ENCODE measurements around the gene TSEN54.
A peak's percentile ranks its signal among the peaks of the same experiment; 100 is the strongest.

The TSEN54 gene

DNA sequence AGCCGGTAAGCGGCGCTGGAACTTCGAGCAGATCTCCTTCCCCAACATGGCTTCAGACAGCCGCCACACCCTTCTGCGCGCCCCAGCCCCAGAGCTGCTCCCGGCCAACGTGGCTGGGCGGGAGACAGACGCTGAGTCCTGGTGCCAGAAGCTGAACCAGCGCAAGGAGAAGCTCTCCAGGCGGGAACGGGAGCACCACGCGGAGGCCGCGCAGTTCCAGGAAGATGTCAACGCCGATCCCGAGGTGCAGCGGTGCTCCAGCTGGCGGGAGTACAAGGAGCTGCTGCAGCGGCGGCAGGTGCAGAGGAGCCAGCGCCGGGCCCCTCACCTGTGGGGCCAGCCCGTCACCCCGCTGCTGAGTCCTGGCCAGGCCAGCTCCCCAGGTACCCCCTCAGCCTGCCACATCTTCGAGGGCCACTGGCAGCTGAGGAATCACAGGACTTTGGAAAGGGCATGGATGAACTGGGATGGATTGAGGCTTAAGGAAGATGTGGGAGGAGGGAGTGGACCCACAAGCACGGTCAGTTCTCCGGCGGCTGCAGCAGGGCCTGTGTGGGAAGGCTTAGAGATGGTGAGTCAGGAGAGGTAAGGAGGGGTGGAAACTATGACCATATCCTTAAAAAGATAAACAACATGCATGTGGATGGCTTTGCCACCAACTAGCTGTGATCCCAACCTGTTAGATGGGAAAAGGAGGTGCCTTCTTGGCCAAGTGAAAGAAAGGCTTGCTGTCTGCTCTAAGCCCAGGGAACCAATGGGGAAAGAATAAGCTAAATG is 5.8 kb downstream of the TSEN54 start:
- no peak for DNase-seq

DNA sequence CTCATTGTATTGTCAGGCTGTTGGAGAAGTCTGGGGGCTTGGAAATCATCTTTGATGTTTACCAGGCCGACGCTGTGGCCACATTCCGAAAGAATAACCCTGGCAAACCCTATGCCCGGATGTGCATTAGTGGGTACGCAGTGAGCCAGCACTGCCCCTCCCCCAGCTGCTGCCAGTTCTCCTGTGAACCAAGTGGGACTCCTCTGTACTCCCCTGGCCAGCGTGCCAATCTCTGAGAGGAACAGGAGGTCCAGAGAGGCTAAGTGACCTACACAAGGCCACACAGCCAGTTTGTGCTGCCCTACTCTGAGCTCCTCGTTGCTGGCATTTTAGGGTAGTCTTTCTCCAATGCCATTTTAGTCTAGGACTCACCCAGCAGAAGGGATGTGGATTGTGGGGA is 7.3 kb downstream of the TSEN54 start:
- DNase-seq: no peak

DNA sequence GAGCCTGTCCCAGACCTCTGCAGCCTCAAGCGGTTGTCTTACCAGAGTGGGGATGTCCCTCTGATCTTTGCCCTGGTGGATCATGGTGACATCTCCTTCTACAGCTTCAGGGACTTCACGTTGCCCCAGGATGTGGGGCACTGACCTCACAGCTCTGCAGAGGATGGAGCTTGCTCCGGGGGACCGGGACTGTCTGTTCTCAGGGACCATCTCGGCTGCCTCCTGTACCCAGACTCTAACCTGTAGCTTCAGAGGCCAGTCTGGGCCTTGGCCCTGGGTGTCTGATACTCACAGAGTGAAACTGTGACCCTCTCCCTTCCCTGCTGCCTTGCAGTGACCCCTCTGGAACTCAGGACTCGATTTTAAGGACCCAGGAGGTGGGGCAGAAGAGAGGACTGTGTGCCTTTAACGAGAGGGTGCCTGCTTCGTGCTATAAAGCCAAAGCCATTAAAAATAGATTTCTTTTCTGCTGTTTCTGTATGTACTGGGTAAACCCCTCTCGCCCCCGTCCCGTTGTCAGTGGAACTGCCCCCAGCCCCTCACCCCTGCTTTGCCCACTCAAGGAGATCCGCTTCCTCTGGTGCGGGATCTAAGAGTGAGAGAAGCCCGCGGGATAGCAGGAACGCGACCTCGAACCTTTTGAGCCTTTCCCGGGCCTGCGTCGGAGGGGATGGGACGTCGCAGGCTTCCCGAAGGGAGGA is 8.1 kb downstream of the TSEN54 start:
- no peak for DNase-seq

DNA sequence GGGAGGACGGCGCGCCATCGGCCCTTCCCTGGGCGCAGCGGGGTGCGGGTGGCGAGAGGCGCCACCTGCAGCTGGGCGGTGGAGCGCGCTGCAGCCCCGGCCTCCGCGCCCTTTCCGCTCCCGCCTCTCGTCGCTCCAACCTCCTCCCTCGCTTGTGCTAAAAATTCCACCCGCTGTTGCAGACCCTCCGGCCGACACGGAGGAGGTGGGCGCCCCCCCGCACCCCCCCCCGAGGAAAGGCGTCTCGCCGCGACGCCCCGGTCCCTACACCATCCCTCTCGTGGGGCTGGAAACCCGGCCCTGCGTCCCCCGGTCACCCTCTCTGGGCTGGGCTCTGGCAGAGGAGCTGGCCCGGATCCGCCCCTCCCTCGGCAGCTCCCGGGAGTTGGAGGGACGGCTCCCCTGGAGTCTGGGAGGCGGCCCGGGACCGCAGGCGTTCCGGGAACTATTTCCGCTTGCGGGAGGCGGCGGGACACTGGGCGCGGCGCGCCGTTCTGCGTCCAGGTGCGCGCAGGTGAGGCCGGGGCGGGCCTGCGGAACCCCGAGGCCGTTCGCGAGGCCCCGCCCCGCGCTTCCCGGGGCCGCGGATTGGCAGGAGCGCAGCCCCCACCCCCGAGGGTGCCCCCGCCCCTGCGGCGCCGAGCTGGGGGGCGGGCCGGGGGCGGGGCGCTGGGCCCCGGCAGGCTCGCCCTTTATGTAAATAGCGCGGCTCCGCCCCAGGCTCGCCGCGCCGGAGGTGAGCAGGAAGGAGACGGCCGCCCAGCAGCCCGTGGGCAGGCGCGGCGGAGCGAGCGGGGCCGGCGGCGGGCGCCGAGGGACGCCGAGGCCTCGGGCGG is 8.9 kb downstream of the TSEN54 start, which contains the start of gene LLGL2:
Gene LLGL2 (plus strand): TSS at position 728 of the 836 bp plus-strand sequence. CDS start 17,730 bp downstream, outside the sequence.
- DNase-seq: peak; percentile 79

DNA sequence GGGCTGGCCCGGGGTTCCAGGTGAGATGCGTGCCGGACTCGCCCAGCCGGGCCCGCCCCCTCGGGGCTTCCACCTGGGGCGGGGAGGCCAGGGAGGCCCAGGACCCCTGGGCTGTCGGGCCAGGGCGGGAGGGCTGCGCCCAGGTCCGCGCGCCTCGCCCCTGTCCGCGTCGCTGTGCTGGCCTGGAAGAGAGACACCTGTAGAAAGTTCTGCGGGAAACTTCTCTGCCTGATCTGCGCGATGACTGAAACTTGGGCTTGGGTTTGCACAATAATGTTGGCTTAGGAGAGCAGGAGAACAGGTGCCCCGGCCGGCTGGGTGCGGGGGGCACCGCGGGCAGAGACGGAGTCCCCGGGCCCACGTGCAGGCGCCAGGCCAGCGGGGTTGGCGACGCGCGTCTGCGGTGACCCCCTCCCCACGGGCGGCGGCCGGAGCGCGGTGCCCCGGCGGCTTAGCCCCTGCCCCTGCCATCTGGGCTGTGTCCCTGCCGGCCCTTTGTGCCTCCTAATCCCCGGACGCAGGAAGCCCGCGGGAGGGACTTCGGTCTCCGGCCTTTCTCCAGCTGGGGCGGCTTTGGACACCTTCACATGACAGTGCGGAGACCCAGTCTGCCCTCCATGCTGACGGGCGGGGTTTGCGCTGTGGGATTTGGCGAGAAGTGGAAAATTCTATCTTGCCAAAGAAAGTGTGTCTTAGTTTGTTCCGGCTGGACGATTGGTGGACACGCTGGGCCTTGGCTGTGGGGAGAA is 9.7 kb downstream of the TSEN54 start:
- no peak for DNase-seq

DNA sequence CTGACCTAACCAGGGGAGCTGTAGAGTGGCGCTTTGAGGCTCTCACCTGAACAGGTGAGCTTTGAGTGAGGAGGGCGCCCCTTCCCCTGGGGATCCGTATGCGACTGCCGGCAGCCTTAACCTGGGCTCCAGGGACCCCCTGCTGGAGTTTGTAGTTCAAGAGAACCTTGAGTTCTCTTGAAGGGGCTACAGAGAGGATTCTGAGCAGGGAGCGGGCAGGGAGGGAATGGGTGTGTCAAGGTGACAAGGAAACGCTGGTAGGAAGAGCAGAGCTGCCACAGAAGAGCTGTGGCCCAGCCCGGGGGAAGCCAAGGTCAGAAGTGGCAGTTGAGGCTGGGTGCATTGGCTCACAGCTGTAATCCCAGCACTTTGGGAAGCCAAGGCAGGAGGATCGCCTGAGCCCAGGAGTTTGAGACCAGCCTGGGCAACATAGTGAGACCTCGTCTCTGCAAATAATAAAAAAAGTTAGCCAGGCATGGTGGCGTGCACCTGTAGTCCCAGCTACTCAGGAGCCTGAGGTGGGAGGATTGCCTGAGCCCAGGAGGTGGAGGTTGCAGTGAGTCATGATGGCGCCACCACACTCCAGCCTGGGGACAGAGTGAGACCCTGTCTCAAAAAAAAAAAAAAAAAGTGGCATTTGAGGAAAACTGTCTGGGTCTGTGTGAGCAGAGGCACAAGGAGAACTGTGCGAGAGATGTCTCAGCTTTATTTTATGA is 10.4 kb downstream of the TSEN54 start:
- DNase-seq: no peak

DNA sequence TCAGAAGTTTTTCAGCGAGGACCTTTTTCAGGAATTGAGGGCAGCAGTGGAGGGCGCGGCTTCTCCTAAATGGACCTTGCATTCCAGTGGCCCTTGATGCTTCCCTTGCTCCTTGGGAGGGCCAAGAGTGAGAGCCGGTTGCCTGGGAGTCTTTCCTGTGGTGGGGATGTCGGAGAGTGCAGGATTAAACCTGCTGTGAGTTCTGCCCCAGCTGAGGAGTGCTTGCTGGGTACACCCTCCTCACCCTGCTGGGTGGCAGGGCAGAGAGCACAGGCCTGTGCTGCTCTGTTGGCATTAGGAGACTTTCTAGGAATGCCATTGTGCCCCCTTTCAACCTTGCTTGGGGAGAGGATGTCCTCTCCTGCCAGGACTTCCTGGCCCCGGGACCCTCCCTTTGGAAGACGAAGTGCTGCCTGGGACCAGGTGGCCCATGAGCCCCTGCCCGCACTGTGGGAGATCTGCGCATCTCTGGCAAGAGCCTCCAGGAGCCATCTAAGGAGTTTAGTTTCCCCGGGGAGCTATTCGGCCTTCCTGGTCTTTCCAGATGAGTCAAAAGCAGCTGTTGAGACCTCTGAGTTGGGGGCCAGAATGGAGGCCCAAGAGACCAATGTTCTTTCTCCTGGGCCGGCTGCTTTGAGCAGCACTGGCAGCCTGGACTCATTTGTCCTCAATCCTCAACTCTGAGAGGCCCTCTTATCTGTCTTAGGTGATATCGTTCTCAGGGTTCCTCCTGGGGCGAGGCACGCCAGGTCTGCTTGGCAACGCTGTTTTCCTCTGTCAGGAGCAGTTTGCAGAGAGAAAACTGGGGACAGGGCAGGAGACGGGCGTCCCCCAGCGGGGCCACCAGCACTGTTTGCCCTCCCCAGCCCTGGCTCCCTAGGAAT is 14.8 kb downstream of the TSEN54 start:
- no peak for DNase-seq

DNA sequence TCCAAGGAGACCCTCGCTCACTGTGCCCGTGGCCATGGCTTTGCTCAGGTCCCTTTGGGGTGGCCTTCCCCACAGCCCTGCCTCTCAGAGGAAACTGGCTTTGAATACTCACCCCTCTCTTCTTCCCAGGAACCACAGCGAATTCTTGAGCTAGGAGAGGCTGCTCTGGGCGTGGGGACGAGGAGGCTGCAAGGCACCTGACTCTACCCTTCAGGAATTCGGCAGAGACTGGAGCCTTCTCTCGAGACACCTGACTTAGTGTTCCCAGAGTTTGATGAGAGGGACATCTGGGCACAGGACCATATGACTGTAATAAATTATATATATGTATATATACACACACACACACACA is 15.4 kb downstream of the TSEN54 start:
- no peak for DNase-seq

DNA sequence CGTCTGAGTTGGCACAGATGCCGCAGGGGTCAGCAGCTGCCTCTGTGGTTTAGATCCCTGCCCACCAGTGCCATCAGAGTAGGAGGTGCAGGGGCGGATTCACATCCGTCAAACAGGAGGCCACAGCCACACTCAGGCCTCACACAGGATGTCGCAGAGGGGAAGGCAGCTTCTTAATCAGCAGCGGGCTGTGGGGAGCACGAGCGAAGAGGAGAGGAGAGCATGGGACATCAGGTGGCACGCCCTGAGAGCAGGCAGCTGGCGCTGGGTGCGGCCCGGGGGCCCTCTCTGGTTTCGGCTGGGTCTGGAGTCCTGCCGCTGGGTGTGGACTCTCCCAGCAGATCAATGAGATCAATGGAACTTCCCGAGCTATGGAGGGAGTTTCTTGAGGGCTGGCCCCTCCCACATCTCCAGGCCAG is 18.8 kb downstream of the TSEN54 start:
- DNase-seq: peak; percentile 47

DNA sequence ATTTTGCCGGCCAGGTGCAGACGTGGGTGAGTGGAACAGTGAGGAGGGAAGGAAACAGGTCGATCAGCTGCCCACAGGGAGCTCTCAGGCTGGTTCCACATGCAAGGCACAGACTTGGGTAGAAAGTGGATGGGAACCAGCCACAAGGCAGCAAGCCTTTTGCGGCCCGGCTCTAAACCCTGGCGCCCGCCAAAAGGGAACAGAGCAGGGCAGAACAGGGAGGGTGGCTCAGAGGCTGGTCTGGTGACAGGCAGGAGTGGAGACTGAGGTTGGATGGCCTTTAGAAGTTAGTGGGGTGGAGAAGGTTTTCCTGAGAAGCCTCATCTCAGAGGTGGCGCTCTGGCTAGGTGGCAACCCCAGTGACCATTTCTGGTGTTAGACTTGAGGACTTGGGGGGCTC is 19.5 kb downstream of the TSEN54 start:
- no peak for DNase-seq

DNA sequence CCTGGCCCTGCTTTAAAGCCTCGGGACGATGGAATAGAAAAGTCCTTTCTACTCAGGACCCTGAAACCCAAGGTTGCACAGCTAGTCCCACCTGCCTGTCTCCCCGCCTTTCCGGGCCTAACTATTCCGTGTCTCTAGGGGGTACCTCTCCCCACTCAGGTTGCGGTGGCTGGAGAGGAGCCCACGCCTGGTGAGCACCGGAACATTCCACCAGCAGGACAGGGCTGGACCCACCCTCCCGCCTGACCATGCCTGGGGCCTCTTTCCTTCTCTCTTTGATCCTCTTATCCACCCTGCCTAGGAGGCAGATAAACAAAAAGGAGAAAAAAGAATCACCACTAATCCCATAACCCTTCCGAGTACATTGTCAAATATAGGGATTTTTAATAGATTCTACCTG is 20.0 kb downstream of the TSEN54 start:
- no peak for DNase-seq

DNA sequence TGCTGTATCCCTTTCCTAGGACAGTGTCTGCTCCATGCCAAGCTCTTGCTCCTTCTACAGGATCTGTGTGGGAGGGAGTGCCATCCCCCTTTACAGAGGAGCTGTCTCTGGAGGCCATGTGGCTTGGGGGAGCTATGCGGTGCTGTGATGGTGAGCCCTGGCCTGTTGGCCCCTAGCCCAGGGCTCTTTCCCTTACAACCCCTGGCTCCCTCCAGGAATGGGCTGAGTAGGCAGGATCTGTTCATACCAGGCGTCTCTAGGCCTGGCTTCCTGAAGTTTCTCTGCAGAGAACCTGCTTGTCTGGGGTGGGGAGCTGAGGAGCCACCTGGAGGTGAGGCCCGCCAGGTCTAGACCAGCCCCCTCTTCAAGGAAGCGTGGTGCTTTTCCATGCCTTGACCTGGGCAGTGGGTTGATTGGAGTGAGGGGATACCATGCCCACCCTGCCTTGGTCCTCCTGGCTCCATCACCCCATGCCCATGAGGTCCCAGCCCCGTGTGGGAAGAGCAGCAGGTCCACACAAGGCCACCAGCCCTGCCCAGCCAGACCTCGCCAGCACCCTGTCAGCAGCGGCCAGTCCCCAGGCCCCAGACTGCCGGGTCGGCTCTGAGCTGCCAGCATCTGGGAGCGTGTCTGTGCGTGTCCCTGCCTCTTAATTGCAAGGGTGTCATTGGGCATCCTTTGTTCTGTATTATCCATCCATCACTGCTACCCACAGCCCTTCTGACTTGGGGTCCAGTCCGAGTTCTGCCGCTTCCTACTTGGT is 23.8 kb downstream of the TSEN54 start:
- DNase-seq: no peak

DNA sequence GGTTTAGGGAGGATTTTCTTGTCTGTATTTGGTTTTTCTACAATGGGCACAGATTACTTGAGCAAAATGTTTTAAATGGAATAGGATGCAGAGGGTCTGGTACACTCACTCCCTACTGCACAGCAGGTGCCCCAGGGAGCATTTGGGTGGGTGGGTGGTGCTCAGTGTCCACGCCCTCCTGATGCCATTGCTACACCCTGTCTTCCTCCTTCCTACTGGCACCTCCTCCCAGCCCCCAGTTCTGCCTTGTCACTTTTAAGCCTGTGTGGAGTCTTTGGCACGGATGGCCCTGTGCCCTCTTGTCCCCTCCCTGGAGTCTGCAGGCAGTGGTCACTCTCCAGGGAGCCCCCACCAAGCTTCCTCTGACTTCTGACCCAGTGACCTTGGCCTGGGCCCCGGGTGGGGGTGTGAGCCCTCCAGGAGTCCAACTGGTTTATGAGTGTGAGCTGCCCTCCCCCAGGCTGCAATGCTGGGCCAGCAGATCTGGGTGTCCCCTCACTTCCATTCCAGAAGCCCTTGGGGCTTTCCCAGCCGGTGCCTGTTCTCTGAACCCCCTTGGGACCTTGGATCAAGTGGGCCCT is 24.7 kb downstream of the TSEN54 start:
- no peak for DNase-seq

DNA sequence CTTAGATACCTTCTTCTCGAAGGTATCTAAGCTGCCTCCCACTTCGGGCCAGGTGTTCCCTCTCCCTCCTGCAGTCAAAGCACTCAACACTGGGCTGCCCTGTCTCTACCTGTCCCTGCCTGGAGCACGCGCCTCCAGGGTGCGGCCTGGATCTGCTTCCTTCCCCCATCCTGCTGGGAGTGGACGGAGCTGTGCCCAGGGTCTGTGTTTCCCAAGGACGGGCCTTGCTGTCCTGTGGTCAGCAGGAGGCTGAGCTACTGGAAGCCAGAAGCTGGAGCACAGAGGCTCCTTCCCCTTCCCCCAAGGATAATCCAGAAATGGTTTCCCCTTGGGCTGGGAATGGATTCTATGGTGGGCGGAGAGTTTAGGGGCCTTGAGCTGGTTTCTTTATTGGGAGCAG is 25.9 kb downstream of the TSEN54 start:
- DNase-seq: no peak

DNA sequence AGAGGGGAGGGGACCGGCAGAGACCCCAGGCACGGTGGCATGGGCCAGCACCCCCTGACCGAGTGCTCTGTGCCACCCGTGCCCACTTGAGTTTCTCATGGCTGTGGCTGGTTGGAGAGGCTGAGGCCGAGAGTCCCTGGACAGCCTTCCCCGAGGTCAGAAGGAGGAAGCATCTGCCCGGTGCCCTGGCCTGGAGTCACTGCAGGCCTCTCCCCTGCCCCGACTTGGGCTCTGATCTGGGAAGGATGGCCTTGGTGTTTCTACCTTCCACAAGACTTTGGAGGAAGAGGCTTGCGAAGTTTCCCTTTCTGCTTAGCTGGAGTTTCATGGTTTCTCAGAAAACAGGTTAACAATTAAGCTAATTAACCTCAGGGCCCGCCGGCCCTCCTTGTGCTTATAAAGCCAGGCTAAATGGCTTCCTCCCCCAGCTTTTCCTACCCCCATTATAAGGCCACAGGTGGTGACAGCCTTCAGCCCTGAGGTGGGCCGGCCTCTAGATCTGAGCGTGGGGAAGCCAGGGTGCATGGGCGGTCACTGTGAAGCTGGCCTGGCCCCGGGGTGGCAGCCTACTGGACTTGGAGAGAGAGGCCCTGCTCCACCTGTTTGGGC is 26.5 kb downstream of the TSEN54 start:
- DNase-seq: no peak

DNA sequence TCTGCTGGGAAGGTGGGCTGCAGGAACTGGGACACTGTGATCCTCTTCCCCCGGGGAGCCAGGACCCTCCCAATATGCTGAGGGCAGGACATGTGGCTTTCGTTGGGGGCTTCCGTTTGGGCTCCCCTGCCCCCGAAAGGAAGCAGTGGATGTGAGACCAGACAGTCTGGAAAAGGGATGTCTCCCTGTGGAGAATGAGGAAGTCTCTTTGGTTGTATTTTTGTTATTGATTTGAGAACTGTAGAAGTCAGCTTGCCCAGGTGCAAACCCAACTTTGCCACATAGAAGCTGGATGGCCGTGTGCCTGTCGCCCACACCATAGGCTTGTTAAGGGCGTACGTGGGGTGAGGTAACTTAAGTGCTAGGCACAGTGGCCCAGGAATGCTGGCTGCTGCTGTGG is 27.9 kb downstream of the TSEN54 start:
- no peak for DNase-seq

DNA sequence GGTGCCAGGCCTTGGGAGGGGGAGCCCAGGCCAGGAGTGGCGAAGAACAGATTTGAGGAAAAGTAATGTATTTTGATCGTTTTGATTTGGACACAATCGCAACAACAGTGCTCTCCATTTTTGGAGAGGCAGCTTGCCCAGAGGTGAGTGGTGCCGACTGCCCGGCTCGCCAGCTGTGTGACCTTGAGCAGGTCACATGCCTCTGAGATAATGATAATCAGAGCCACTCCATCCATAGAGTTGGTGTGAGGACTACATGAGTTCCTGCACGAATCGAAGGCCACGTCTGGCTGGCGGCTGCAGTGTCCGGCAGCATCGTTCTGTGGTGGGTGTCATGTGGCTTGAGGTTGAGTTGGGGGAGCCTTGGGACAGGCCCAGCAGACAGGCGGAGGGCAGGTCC is 29.9 kb downstream of the TSEN54 start:
- DNase-seq: no peak

DNA sequence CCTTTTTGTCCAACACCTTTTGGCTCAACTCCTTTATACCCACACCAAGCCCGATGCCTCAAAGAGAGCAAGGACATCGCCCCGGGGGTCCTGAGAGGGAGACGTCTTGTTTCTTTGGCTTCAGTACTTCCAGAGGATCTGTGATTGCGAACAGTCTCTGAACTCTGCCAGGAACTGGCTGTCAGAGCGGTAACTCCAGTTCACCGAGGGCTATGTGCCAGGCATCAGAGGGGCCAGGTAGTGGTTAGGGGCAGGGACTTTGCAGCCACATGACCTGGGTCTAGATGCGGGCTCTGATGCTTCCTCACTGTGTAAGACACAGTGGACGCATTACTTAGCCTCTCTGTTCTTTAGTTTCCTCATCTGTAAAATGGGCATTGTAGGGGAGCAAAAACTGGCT is 30.8 kb downstream of the TSEN54 start:
- DNase-seq: no peak

DNA sequence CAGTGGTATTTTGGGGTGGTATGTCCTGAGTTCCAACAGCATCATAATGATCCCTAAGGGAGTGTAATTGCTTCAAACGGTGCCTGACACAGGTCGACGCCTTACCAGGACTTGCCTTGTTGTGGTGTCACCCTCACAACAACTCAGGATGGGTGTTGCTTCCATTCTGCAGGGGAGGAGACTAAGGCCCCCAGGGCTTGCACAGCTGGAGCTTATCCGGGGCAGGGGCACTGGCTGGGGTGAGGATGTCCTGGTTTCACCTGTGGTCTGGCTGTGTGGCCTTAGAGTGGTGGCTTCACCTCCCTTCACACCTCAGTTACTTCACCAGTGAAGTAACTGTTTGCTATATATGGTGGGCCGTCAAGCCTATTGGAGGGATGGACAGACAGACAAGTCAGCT is 32.5 kb downstream of the TSEN54 start:
- DNase-seq: no peak
